C1 segment of cervical spinal cord (tissue), 14 donors: ENCODE data around the gene PSMB9.

Experiments
- DNase-seq, 14 donors: peaks; one replicate each; lab custom pipeline; 2025; lab: John Stamatoyannopoulos, UW

PSMB9 gene

DNA sequence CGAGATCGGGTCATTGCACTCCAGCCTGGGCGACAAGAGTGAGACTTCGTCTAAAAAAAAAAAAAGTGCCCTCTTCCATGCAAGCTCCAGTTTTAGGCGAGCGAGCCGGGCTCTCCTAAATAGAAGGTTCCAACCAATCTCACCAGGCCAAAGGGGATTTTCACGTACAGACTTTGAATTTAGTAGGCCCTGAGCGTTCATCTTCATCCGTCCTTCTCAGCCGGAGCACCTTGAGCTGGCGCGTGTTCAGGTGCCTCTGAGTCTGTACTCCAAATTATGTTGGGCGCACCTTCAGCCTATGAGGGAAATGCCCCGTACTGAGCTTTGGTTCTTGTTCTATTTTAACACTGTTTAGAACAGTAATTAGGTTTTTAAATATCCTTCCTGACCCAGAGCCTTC, 14.6 kb upstream of the PSMB9 start:
- no peak for DNase-seq

DNA sequence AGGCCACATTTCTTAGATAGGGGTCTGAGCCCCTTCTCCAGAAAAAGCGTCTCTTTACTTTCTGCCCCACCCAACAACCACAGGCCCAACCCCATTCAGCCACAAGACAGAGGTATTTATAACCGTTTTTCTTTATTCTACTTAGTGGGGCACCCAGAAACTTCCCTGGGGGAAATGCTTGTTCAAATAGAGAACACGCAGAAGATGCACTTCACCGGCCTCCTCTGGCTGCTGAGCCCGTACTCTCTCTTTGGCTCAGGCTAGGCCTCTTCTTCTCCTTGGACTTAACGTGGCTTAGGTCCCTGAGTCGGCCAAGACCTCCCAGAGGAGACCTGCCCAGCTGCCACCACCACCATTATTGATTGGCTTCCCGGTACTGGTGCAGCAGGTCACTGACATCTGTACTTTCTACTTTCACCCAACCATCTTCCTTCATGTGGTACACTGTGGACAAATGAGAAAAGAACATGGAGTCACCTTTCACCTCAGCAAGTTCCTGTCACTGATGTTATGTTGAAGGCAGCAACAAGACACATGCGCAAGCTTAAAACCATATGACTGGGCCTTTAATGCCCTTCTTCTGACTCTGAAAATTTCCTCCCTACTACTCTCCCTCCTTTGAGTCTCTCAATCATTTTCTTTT, 13.3 kb upstream of the PSMB9 start:
- no peak for DNase-seq

DNA sequence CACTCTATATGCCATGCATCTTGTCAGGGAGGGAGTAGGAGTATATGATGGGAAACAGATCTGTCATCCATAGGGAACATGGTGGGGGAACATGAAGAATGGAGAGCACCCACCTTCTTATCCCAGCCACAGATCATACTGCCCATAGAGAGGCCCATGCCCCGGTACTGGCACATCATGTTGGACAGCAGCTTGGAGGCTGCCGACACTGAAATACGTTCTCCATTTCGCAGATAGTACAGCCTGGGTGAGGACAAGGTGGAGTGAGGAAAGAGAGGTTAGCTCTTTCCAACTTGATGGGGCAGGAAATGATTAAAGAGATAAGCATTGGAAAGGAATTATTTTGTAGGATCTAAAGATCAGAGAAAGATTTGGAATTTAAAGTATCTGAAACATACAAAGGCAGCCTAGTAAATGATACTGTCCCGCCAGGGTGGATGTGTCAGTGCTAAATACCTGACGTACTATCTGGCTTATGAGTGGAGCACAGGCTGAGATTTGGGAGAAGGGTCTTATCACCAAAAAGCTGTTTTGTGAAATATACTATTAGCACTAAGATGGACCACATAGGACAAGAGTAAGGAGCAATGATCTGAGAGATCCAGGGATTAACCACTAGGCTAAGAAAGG, 11.9 kb upstream of the PSMB9 start:
- DNase-seq, result no peak

DNA sequence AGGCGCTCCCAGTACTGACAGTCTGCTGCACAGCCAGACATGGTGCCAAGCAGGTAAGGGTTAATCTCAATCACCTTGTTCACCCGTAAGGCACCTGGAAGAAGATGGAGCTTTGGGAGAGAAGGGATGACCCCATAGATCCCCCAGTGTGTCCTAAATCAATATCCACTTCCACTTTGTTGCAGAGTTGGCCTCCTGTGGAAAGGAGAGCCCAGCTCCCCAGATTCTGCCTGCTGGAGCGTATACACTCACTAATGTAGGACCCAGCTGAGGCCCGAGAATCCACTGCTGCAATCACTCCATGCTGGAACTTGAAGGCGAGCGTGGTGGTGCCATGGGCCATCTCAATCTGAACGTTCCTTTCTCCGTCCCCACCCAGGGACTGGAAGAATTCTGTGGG, 11.3 kb upstream of the PSMB9 start:
- DNase-seq, result no peak

DNA sequence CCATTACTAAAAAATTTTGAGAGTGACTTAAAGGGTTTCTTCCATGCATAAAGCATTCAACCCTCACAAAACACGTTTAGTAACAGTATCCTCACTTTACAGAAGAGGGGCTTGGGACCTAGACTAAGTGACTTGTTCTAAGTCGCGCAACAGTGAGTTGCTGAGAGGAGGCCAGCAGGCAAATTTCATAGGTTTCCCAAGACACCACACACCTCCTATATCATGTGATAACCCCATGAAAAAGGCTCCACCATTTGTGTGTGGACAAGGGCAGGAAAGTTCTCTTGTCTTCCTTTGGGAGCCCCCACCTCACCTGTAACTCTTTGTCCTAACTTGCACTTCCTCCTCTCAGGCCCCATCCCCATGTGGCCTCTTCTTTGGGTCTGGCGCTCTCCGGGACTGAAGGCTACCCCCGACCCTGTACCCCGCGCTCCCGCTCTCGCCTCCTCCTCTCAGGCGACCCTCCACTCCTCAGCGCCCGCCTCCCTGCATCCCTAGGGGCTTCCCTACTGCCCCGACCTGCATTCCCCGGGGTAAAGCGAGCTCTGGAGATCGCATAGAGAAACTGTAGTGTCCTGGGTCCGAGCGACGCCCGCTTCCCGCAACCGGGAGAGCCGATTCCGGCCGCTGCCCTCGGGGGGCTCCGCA, 10.5 kb upstream of the PSMB9 start:
- DNase-seq, result peak in 2 of 14 donors; percentile 39 to 43

DNA sequence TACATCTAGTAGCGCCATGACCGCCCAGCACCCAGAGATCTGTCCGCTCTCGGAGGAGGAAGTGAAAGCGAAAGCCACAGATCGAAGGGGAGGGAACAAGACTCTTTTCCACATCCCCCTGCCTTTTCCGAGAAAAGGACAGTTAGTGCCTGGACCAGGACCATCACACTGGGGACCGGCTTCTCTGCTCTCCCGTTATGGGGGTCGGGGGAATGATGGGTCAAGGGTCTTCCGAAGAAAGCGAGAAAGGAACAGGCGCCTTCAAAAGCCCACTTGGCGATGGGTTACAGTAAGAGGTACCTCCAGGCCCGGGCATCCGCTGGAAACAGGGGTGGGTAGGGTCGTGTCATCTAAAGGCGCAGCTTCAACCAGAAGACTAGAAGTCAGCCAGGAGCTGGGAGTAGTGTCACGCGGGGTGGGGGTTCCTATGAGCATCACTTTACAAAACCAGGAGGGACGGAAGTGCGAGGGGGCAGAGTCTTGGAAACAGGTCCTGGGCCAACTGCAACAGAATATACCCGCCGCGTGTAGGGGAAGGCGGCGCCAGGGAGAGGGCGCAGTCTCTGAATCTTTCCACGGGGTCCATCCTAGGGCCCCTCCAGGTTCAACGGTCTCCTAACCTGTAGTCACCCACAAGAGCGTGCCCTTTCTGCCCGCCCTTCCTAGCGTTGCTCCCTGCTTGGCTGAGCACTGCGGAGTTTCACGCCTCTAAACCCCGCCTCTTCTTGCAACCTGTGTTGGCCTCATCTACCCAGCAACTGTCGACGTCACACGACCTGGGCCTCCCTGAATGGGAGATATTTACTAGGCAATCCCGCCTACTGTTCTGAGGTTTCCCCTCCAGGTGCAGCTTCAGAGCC, 9.8 kb upstream of the PSMB9 start, which contains the start of gene PSMB8:
PSMB8 (minus strand) TSS at position 69 of the 860 bp plus-strand sequence; CDS start at position 18, 51 bp downstream.
- peak; percentile 34 to 94 (median 83) for DNase-seq

DNA sequence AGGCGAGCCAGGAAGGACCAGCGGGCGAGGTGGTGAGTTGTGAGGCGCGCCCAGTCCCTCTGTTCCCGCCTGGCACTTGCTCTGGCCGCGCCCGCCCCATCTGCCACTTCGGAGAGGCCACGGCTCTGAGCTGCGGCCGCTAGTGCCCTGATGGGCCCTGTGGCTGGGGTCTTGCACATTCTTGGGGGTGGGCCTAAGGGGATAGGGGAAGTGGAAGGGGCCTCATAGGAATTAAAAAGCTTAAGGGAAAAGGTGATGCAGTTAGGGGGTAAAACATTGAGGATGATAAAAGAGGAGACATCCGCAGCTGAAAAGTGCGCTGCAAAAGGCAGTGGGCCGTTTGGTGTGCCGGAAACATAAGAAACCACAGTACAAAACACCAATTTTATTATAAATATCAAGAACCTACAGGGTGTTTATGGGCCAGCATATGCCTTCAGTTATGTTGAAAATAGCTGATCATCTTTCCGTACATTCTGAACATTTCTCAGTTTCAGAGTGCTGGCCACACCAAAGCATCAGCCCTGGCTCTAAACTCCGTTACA, 9.1 kb upstream of the PSMB9 start:
- no peak for DNase-seq

DNA sequence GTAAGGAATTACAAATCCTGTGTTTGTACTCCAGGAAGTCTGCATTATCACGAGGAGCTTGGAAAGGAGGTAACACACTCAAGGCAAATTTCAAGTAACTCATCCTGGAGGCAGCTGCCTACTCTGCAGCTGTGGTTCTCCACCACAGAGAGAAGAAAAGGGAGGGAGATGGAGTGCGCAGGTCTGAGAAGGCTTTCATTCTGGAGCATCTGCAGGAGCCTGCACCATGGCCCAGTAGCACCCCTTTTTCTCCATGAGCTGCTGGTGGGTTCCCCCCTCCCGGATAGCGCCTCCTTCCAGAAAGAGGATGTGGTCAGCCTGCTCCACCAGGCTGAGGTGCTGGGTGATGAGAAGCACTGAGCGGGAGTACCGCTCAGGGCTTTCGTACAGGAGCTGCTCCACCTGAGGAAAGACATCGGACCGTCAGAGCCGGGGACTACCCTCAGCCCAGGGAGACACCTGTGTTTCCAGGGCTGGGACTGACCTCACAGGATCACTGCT, 8.6 kb upstream of the PSMB9 start:
- DNase-seq, result peak in 6 of 14 donors; percentile 3 to 30 (median 18)

DNA sequence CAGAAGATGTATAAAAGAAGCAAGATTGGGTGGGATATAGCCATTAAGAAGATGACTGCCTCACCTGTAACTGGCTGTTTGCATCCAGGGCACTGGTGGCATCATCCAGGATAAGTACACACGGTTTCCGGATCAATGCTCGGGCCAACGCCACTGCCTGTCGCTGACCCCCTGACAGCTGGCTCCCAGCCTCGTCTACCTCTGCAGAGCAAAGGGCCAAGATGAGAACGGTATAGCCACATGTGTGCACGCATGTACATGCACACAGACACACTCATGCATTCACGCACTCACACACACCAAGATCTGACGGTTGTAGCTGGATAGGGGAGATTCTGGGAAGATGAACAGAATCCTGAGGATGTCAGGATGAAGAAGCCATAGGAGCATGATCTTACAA, 7.0 kb upstream of the PSMB9 start:
- no peak for DNase-seq

DNA sequence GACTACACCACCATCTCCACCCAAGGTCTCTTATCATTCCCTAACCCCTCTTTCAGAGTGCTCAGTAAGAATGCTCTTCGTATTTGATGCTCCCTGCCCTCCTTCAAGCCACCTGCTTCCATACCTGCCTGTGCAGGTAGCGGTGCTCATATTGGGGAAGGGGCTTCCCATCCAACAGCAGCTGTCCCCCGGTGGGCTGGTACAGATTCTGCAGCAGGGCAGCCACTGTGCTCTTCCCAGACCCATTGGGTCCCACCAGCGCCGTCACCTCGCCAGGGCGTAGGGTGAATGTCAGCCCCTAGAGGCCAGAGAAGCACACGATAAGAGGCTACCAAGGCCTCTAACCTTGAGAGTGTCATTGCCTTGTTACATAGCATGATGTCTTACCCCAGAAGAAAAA, 6.2 kb upstream of the PSMB9 start:
- no peak for DNase-seq

DNA sequence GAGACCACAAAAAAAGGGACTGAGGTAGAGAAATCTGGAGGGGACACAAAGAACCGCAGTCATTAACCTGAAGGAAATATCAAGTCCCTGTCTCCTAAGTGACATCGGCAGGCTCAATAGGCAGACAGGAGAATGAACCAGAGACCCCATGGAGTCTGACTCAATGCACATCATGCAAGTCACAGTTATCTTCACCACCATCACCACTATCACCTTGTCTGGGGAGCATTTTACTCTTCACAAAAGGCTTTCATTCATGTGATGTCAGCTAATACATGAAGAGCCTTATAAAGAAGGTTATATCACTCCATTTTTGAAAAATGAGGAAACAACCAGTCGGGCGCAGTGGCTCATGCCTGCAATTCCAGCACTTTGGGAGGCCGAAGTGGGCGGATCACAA, 4.9 kb upstream of the PSMB9 start:
- DNase-seq, result no peak

DNA sequence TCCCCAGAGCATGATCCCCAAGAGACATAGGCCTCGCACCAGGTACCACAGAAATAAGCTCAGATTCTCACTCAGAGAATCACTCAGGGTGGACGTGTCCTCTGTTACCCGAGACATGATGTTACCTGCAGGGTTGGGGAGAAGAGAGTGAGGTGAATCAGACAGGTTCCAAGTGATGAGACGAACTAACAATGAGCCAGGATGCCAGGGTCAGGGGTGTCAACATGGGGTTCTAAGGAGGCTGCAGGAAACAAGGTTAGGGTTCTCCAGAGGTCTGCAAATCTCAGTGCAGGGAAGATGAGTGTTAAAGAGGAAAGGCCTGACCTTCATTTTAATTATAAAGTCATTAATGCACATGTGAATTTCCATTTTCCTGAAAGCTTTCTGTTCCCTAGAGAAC, 3.0 kb upstream of the PSMB9 start:
- DNase-seq, result no peak

DNA sequence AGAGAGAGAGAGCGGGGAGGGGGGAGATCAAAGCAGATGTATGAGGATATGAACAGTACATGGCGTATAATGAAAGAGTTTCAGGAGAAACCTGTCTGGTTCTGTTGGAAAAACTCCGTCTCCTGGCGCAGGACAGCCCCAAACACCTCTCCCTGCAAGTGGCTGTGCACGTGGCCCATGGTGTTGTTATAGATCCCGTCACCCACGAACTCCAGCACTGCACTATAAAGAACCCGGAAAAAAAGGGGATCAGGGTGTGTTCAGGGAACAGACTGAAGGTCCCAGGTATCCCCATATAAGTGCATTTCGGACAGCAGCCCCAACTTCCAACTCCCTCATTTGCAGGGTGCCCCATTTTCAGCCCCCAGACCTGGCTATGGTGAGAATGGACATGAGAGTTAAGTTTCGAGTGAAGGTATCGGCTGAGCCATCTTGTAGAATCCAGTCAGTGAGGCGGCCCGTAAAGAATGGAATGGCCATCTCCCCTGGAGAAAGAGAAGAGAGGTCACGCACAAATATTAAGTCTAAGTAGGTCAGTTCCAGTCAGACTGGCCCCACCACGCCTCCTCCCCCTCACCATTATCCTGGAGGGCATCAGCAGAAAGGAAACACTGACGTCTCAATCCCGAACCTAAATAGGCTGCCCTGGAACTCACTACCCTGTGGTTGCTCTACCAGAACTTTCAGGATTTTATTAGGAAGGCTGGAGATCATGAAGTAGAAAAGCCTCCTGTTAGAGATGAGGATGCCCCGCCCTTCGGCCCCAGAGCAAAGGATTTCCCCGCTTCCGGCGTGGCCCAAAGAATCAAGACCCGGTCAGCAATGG, 1.8 kb upstream of the PSMB9 start:
- DNase-seq, result peak in 1 of 14 donors; percentile 62

DNA sequence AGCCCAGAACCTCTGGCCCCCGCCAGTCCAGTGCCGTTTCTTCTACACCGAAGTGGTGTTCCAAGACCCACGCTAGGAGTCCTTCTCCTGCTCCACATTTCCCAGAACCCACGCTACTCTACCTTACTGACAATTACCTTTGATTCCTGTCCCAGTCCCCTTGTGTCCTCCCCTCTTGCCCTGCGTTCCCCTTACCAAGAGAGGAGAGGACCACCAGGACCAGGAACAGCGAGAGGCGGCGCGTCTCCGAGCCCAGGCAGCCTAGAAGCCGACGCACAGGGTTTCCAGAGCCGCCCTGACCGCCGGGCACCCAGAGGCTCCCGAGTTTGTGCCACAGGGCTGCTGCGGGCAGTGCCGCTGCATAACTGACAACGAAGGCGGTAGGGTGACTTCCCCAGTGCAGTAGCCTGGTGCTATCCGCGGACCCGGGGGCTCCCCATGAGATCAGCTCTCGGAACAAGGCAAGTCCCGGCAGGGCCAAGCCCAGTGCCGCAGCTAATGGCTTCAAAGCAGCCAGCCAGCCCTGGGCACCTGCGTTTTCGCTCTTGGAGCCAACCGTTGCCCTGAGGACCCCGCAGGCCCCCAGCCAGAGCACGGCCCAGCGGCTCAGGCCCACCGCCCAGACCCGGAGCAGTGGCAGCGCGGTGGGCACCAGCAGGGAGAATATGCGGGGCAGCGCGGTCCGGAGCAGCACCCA, 1.0 kb upstream of the PSMB9 start:
- DNase-seq, result peak in 13 of 14 donors; percentile 45 to 85 (median 68)

DNA sequence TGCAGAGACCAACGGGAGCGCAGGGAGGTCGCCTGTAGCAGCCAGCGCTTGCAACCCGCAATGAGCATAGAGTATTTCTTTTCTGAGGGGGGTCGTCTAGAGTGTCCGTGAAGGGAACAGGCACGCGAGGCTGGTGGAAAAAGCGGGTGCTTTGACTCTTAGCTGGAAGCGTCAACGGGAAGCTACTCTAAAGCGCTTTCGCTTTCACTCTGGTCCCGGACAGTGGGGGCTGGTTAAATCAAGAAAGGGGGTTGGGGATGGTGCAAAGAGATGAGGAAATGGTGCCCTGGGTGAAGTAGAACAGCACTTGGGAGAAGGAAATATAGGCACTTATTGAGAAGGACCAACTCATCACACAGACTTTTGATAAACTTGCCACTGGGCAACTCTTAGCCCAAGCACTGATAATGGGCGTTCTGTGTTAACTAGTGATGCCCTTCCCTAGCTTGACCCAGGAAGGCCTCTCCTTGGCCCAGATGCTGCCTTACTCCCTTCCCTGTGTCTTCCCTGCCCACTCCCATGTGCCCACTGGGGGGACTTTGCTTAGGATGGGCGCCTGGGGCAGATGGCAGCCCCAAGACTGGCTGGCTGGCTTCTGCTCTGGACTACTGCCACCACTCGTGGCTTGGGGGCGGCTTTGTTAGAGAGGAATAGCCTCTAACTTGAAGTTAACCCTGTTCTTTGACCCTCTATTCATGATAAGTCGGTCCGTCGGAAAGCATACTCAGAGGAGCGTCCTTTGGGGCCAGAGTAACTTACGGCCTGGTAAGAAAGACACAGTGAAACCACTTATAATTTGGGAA, 585 bp downstream of the PSMB9 start:
- DNase-seq, result peak in 11 of 14 donors; percentile 52 to 78 (median 71)

DNA sequence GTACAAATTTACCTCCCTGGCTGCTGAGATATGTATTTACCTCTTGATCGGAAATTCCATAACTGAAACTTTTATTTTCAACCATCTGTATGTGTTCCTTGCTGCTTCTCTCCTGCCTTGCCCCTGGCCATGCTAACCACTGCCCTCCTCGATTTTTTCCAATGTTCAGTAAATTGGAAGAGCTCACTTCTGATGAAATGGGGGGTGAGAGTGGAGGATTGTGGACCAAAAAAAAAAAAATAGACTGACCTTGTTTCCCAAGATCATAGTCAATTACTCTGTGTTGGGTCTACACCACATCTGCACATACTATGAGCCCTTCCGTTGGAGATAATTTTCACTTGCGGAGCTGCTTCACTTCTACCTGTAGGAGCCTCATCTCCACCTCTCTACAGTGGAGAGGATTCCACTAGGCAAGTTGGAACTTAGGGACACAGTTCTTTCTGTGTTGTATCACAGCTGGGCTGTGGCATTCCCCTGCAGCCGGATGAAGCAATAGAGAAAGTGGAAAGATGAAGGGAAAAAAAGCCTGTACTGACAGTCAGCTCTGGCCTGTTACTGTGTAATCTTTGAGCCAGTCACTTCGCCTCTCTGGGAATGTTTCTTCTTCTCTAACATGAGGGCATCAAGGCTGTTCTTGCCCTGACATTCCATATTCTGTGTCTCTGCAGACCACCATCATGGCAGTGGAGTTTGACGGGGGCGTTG, 1.6 kb downstream of the PSMB9 start:
- no peak for DNase-seq

DNA sequence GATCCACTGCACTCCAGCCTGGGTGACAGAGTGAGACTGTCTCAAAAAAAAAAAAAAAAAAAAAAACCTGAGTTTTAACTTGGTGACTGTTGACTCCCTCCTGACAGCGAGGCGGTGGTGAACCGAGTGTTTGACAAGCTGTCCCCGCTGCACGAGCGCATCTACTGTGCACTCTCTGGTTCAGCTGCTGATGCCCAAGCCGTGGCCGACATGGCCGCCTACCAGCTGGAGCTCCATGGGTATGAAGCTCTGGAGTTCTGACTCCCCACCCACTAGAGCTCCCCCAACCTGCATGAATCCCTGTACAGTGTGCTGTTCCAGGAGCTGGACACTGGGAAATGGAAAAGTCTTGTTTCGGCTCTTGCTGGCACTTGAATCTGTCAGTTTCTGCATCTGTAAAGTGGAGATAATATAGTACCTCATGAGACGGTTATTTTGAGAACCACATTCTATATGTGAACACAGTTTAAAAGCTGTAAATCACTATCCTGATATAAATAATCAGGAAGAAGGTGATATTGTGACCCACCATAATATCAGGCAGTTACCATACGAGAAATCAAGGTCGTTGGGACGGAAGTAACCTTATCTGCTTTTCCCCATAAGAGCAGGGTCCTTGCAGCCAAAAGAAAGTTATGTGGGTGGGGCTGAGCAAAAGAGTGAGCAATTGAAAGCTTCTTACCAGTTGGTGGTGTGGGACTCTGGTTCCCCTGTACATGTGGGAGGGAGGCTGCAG, 3.3 kb downstream of the PSMB9 start:
- no peak for DNase-seq

DNA sequence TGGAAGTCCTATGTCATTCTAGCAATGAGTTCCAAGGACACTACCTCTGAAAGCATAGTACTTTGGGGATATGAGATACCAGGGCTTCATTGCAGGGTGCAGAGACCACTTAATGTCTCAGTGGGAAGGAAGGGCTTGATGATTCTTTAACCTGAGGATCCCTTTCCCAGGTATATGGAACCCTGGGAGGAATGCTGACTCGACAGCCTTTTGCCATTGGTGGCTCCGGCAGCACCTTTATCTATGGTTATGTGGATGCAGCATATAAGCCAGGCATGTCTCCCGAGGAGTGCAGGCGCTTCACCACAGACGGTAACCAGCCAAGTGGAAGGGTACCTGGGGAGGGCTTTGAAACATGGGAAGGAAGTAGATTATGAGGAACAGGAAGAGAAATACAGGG, 4.2 kb downstream of the PSMB9 start:
- DNase-seq, result no peak
